ENCODE results near the gene CAPN13.

The CAPN13 gene

DNA sequence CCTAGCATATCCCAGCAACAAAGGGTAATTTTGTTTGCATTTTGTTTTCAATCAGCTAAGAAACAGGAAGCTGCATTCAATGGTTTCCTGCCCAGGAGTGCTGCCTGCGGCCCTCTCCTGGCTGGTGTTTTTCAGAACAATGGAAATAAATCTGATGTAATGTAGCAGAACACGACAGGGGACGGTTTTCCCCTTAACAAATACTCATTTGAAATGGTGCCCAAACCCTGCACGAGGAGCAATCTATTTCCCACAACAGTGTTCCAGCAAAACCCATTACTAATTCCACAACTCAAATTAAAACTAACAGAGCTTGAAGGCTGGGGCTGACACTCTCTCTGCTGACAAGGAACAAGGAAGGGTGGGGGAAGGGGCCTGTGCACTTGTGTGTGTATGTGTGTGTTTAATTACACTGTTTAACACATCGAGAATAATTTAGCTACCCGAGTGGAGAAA is 8.7 kb downstream of the CAPN13 start:
- Histone ChIP-seq H3K4me1 (ENCODE audit: control insufficient read depth in 2 of 2, insufficient read depth in 1 of 2, low read depth in 1 of 2, low read length in 2 of 2) (no peaks in the 10 kb centered on the region), H2BK15ac (ENCODE audit: low read length) (no peak overlapping the region), H3K9me3 (replicated peaks in 1 of 2; ENCODE audit: control insufficient read depth in 2 of 2, insufficient read depth in 1 of 2, low read depth in 1 of 2, low read length in 2 of 2) (peaks cover 0 to 2% of the 10 kb centered on the region in 2 donors), H3K23ac (ENCODE audit: low read depth, low read length, poor library complexity) (no peak overlapping the region), H2AFZ (ENCODE audit: low read length) (peak overlapping the region; percentile 70), H2BK120ac (ENCODE audit: low read depth, low read length) (no peak overlapping the region), H3K27me3 (ENCODE audit: control insufficient read depth in 3 of 3, insufficient read depth in 3 of 3, low read depth in 1 of 3, low read length in 3 of 3) (no peaks in the 10 kb centered on the region), H3K4me3 (ENCODE audit: low read length in 2 of 2) (no peak overlapping the region), H3K27ac (replicated peaks; ENCODE audit: low read length) (no peak overlapping the region), H3K36me3 (replicated peaks in 1 of 2; ENCODE audit: control insufficient read depth in 2 of 2, insufficient read depth in 2 of 2, low read length in 2 of 2) (no peaks in the 10 kb centered on the region), H2AK5ac (ENCODE audit: low read depth, low read length) (no peak overlapping the region), H3K4ac (ENCODE audit: low read length) (no peak overlapping the region), H3K14ac (ENCODE audit: low read length) (no peak overlapping the region), H3K4me2 (ENCODE audit: insufficient read depth, low read length, poor library complexity, severe bottlenecking) (no peak overlapping the region), H2BK12ac (ENCODE audit: low read length) (no peak overlapping the region), H4K91ac (ENCODE audit: low read depth, low read length, poor library complexity) (no peak overlapping the region), H3K79me1 (ENCODE audit: low read depth, low read length) (no peaks in the 10 kb centered on the region), H2BK5ac (ENCODE audit: low read length) (no peak overlapping the region), H4K8ac (ENCODE audit: low read depth, low read length) (no peak overlapping the region), H3K18ac (ENCODE audit: low read length) (no peak overlapping the region), H3K9ac (ENCODE audit: low read depth, low read length, poor library complexity) (no peak overlapping the region)
- DNase-seq (ENCODE audit: low spot score): no peak
- WGBS, 2 donors (ENCODE audit: extremely low coverage in 2 of 2, insufficient read length in 2 of 2, insufficient replicate concordance in 1 of 2): no CpG with 5 or more reads among the region's 6 CpGs

DNA sequence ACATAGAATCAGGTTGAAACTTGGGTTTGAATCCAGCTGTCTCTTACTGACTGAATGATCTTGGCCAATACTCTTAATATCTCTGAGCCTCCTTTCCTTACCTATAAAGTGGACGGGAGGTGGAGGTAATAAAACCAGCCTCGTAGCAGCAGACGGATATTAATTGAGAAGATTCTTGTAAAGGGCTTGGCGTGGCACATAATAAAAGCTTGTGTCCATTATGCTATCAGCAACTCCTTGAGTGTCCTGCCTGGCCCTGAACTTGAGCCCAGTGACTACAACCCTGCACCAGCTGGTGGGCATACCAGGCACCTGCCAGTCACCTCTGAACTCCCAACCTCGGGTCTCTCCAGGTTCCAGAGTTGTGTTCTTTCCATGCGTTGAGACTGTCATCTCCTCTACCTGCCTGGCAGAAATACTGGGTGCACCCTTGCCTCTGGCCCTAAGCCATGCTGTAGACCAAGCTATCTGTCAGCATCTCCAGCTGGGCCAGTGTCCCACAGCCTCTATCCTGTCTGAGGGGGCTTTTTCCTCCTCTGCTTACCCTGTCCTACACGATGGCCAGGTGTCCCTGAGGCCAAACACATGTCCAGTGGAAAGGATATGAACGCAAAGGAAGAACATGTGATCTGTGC is 9.7 kb downstream of the CAPN13 start:
- Histone ChIP-seq H3K4ac (ENCODE audit: low read length) (no peak overlapping the region), H3K4me1 (ENCODE audit: control insufficient read depth in 2 of 2, insufficient read depth in 1 of 2, low read depth in 1 of 2, low read length in 2 of 2) (no peaks in the 10 kb centered on the region), H3K4me3 (ENCODE audit: low read length in 2 of 2) (no peak overlapping the region), H2BK5ac (ENCODE audit: low read length) (no peak overlapping the region), H4K8ac (ENCODE audit: low read depth, low read length) (no peak overlapping the region), H3K14ac (ENCODE audit: low read length) (no peak overlapping the region), H2BK120ac (ENCODE audit: low read depth, low read length) (no peak overlapping the region), H2BK15ac (ENCODE audit: low read length) (no peak overlapping the region), H4K91ac (ENCODE audit: low read depth, low read length, poor library complexity) (no peak overlapping the region), H3K36me3 (replicated peaks in 1 of 2; ENCODE audit: control insufficient read depth in 2 of 2, insufficient read depth in 2 of 2, low read length in 2 of 2) (no peaks in the 10 kb centered on the region), H3K18ac (ENCODE audit: low read length) (no peak overlapping the region), H3K9ac (ENCODE audit: low read depth, low read length, poor library complexity) (no peak overlapping the region), H2BK12ac (ENCODE audit: low read length) (no peak overlapping the region), H3K27me3 (ENCODE audit: control insufficient read depth in 3 of 3, insufficient read depth in 3 of 3, low read depth in 1 of 3, low read length in 3 of 3) (no peaks in the 10 kb centered on the region), H3K23ac (ENCODE audit: low read depth, low read length, poor library complexity) (no peak overlapping the region), H2AFZ (ENCODE audit: low read length) (no peak overlapping the region), H3K9me3 (replicated peaks in 1 of 2; ENCODE audit: control insufficient read depth in 2 of 2, insufficient read depth in 1 of 2, low read depth in 1 of 2, low read length in 2 of 2) (peaks cover 0 to 2% of the 10 kb centered on the region in 2 donors), H3K79me1 (ENCODE audit: low read depth, low read length) (no peaks in the 10 kb centered on the region), H3K4me2 (ENCODE audit: insufficient read depth, low read length, poor library complexity, severe bottlenecking) (no peak overlapping the region), H3K27ac (replicated peaks; ENCODE audit: low read length) (no peak overlapping the region), H2AK5ac (ENCODE audit: low read depth, low read length) (no peak overlapping the region)
- no CpG with 5 or more reads among the region's 8 CpGs for WGBS, 2 donors (ENCODE audit: extremely low coverage in 2 of 2, insufficient read length in 2 of 2, insufficient replicate concordance in 1 of 2)
- DNase-seq (ENCODE audit: low spot score): no peak

DNA sequence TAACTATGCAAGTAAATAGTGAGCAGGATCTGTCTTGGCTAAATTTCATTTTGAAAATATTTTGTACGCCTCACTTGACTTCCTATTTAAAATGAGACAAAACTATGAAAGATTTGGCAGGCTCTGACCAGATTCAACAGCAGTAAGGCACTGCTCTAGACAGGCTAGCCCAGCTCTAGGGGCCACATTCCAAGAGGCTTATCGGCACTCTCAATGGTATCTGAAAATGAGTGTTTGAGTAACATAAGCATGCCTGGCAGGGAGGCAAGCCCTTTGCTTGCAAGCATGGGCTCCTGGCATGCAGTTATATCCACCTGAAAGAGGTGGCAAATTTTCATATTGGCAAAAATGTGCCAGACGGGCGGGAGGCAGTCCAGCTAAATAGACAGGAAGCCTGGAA is 10.5 kb downstream of the CAPN13 start:
- Histone ChIP-seq H2BK120ac (ENCODE audit: low read depth, low read length) (no peak overlapping the region), H4K91ac (ENCODE audit: low read depth, low read length, poor library complexity) (no peak overlapping the region), H2BK5ac (ENCODE audit: low read length) (no peak overlapping the region), H3K14ac (ENCODE audit: low read length) (no peak overlapping the region), H2BK15ac (ENCODE audit: low read length) (no peak overlapping the region), H2BK12ac (ENCODE audit: low read length) (no peak overlapping the region), H3K4me1 (ENCODE audit: control insufficient read depth in 2 of 2, insufficient read depth in 1 of 2, low read depth in 1 of 2, low read length in 2 of 2) (no peaks in the 10 kb centered on the region), H3K18ac (ENCODE audit: low read length) (no peak overlapping the region), H3K79me1 (ENCODE audit: low read depth, low read length) (no peaks in the 10 kb centered on the region), H2AFZ (ENCODE audit: low read length) (no peak overlapping the region), H3K27me3 (ENCODE audit: control insufficient read depth in 3 of 3, insufficient read depth in 3 of 3, low read depth in 1 of 3, low read length in 3 of 3) (no peaks in the 10 kb centered on the region), H3K23ac (ENCODE audit: low read depth, low read length, poor library complexity) (no peak overlapping the region), H3K36me3 (replicated peaks in 1 of 2; ENCODE audit: control insufficient read depth in 2 of 2, insufficient read depth in 2 of 2, low read length in 2 of 2) (no peaks in the 10 kb centered on the region), H3K4ac (ENCODE audit: low read length) (no peak overlapping the region), H3K27ac (replicated peaks; ENCODE audit: low read length) (no peak overlapping the region), H3K4me2 (ENCODE audit: insufficient read depth, low read length, poor library complexity, severe bottlenecking) (no peak overlapping the region), H3K9me3 (replicated peaks in 1 of 2; ENCODE audit: control insufficient read depth in 2 of 2, insufficient read depth in 1 of 2, low read depth in 1 of 2, low read length in 2 of 2) (peaks cover 0 to 2% of the 10 kb centered on the region in 2 donors), H3K4me3 (ENCODE audit: low read length in 2 of 2) (no peak overlapping the region), H3K9ac (ENCODE audit: low read depth, low read length, poor library complexity) (no peak overlapping the region), H2AK5ac (ENCODE audit: low read depth, low read length) (no peak overlapping the region), H4K8ac (ENCODE audit: low read depth, low read length) (no peak overlapping the region)
- DNase-seq (ENCODE audit: low spot score): no peak
- no CpG with 5 or more reads among the region's 4 CpGs for whole genome bisulfite sequencing, 2 donors (ENCODE audit: extremely low coverage in 2 of 2, insufficient read length in 2 of 2, insufficient replicate concordance in 1 of 2)

DNA sequence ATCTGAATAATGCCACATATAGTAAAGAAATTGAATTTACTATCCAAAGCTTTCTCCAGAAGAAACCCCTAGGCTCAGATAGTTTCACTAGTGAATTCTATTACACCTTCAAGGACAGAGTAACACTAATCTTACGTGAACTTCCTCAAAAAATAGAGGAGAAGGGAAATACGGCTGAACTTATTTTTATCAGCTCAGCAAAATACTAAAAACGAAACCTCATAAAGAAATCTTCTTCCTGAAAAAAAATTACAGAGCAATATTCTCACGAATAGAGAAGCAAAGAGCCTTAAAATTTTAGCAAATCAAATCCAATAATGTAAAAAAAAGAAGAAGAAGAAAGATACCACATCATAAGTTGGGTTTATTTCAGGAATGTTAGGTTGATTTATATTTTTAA is 14.7 kb downstream of the CAPN13 start:
- no peak for DNase-seq (ENCODE audit: low spot score)
- H3K79me1 ChIP-seq (ENCODE audit: low read depth, low read length): no peaks in the 10 kb centered on the region
- H3K36me3 ChIP-seq (replicated peaks in 1 of 2; ENCODE audit: control insufficient read depth in 2 of 2, insufficient read depth in 2 of 2, low read length in 2 of 2): no peaks in the 10 kb centered on the region
- H3K14ac ChIP-seq (ENCODE audit: low read length): no peak overlapping the region
- H2AFZ ChIP-seq (ENCODE audit: low read length): no peak overlapping the region
- no CpG with 5 or more reads among the region's 4 CpGs for WGBS, 2 donors (ENCODE audit: extremely low coverage in 2 of 2, insufficient read length in 2 of 2, insufficient replicate concordance in 1 of 2)
- no peaks in the 10 kb centered on the region for H3K27me3 ChIP-seq (ENCODE audit: control insufficient read depth in 3 of 3, insufficient read depth in 3 of 3, low read depth in 1 of 3, low read length in 3 of 3)
- no peak overlapping the region for H4K8ac ChIP-seq (ENCODE audit: low read depth, low read length)
- no peak overlapping the region for H3K4me3 ChIP-seq (ENCODE audit: low read length in 2 of 2)
- no peak overlapping the region for H3K4me2 ChIP-seq (ENCODE audit: insufficient read depth, low read length, poor library complexity, severe bottlenecking)
- no peak overlapping the region for H2BK5ac ChIP-seq (ENCODE audit: low read length)
- no peaks in the 10 kb centered on the region for H3K4me1 ChIP-seq (ENCODE audit: control insufficient read depth in 2 of 2, insufficient read depth in 1 of 2, low read depth in 1 of 2, low read length in 2 of 2)
- H2BK12ac ChIP-seq (ENCODE audit: low read length): no peak overlapping the region
- no peak overlapping the region for H3K9ac ChIP-seq (ENCODE audit: low read depth, low read length, poor library complexity)
- no peak overlapping the region for H3K18ac ChIP-seq (ENCODE audit: low read length)
- no peak overlapping the region for H2AK5ac ChIP-seq (ENCODE audit: low read depth, low read length)
- H2BK120ac ChIP-seq (ENCODE audit: low read depth, low read length): no peak overlapping the region
- H4K91ac ChIP-seq (ENCODE audit: low read depth, low read length, poor library complexity): no peak overlapping the region
- no peak overlapping the region for H3K27ac ChIP-seq (replicated peaks; ENCODE audit: low read length)
- no peaks in the 10 kb centered on the region for H3K9me3 ChIP-seq (replicated peaks in 1 of 2; ENCODE audit: control insufficient read depth in 2 of 2, insufficient read depth in 1 of 2, low read depth in 1 of 2, low read length in 2 of 2)
- no peak overlapping the region for H3K23ac ChIP-seq (ENCODE audit: low read depth, low read length, poor library complexity)
- no peak overlapping the region for H3K4ac ChIP-seq (ENCODE audit: low read length)
- no peak overlapping the region for H2BK15ac ChIP-seq (ENCODE audit: low read length)
